ENCODE measurements around the gene ARL14. TPM values are rescaled to one million over a fixed set of nuclear protein-coding genes. Genes with fewer than 3 reads are reported as not detected.

The ARL14 gene
- total RNA-seq, 1 donor from 2014 or later: not detected

Small RNA genes within 50 kb of the gene (small RNA-seq; reads per million reads assigned to genes)
- gene RF00139 (ENCODE audit: low replicate concordance): not detected

Other genes with a start within 250 kb of the ARL14 start
- 17.1 TPM for gene TRIM59, start 227.4 kb upstream of the ARL14 start, total RNA-seq
- gene KPNA4, start 111.6 kb upstream of the ARL14 start, total RNA-seq: 24.8 TPM
- gene PPM1L, start 79.1 kb downstream of the ARL14 start, total RNA-seq: 12.0 TPM